Thymus (tissue), 11 donors: ENCODE data around the gene RBM17. TPM values are rescaled to one million over a fixed set of nuclear protein-coding genes. Genes with fewer than 3 reads are reported as not detected.

ENCODE experiments used
- DNase-seq, 9 donors: peaks; one replicate each; pipeline ENCODE4 v3.0.0-alpha.2; 2013; ENCODE audit warnings: low spot score in 9 of 9, low read depth in 6 of 9, missing footprints in 1 of 9
- H3K27ac ChIP-seq, 2 donors: one replicate each; pipeline ENCODE4 v1.5.1; 2013; ENCODE audit warnings: control low read depth in 1 of 2, low read depth in 1 of 2, low read length in 1 of 2, mild to moderate bottlenecking in 1 of 2, moderate library complexity in 1 of 2
- H3K27me3 ChIP-seq, 2 donors: one replicate each; pipeline ENCODE4 v1.5.1; 2013; ENCODE audit warnings: low read length in 1 of 2; ENCODE audit not compliant: control insufficient read depth in 2 of 2, insufficient read depth in 1 of 2
- H3K36me3 ChIP-seq, 2 donors: one replicate each; pipeline ENCODE4 v1.5.1; 2013; ENCODE audit warnings: low read length in 1 of 2, mild to moderate bottlenecking in 1 of 2, moderate library complexity in 1 of 2; ENCODE audit not compliant: control insufficient read depth in 2 of 2, insufficient read depth in 2 of 2
- H3K4me1 ChIP-seq, 2 donors: one replicate each; pipeline ENCODE4 v1.5.1; 2013; ENCODE audit warnings: low read length in 2 of 2; ENCODE audit not compliant: control insufficient read depth in 2 of 2, insufficient read depth in 2 of 2
- H3K4me3 ChIP-seq, 2 donors: one replicate each; pipeline ENCODE4 v1.5.1; 2013; ENCODE audit warnings: low read length in 2 of 2, control low read depth in 1 of 2, mild to moderate bottlenecking in 1 of 2
- H3K9me3 ChIP-seq, 2 donors: one replicate each; pipeline ENCODE4 v1.5.1; 2013; ENCODE audit warnings: low read length in 1 of 2, mild to moderate bottlenecking in 1 of 2; ENCODE audit not compliant: control insufficient read depth in 2 of 2, insufficient read depth in 1 of 2
- WGBS: extraction: QIAGEN DNeasy Blood & Tissue Kit; methylation state at CpG from one replicate; pipeline ENCODE4 v1.1.7; 2013; 5-methylcytosine and 5-hydroxymethylcytosine counted together
- polyA plus RNA-seq: library from polyadenylated mRNA; stranded (reverse); fragments of 200-250 nt; gene quantifications from one replicate; pipeline ENCODE4 v1.2.3, GENCODE V29; 2013
- total RNA-seq: library from RNA; stranded (reverse); fragments of 120-200 nt; gene quantifications from one replicate; pipeline ENCODE4 v1.2.4, GENCODE V29; 2013
- donor health status: healthy.

RBM17 gene
- total and polyA plus RNA-seq, 2 donors = 59.1 to 122 TPM

DNA sequence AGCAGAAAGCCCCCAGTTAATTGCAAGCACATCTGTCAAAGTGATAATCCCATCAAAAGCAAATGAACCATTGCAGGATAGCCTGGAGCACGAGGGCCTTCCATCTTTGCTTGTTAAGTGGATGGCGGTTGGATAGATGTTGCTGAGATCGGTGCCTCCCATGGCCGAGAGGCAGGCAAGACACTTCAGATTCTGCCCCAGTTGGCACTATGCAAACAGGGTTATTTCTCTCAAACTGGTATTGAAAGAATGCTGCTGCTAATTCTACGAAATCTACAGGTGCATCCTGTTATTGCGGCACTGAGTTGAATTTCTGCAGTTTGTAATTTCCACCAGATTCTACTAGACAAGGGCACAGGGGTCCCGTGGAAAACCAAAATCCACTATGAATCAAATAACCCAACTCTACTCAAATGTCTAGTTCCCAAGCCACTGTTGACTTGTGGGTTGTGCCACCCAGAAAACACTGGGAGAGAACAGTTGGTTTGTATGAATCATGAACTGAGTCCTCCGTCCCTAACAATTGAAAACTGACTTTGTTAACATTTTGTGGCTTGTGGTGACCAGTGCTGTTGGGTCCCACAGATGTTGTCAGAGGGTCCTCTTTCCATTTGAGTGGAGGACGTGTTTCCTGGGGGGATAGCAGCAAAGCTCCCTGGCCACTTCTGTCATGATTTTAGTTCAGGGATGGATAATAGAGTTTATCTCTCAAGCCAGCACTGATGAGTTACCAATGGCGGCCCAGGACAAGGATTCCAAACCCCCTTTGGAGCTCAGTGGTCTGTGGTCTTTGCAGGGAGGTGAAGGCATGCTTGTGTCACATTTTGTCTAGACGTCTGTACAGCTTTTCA, 19.5 kb upstream of the RBM17 start:
- 17% methylated on average over 11 of the region's 11 CpGs for WGBS
- H3K4me3 ChIP-seq = peak overlapping the region in 1 of 2 donors; percentile 14
- peaks cover 0 to 6% of the 10 kb centered on the region in 2 donors for H3K9me3 ChIP-seq
- peak in 4 of 9 donors; percentile 69 to 90 (median 76) for DNase-seq
- peaks cover 47 to 67% of the 10 kb centered on the region in 2 donors for H3K4me1 ChIP-seq
- H3K27me3 ChIP-seq = peaks cover 3 to 6% of the 10 kb centered on the region in 2 donors
- peak overlapping the region; percentile 76 to 99 for H3K27ac ChIP-seq
- no peaks in the 10 kb centered on the region for H3K36me3 ChIP-seq

GRCh38 chr10:6070660-6071059, 18.2 kb upstream of the RBM17 start:
- 91% methylated on average over 5 of the region's 5 CpGs for WGBS
- peaks cover 47 to 77% of the 10 kb centered on the region in 2 donors for H3K4me1 ChIP-seq
- peak overlapping the region in 1 of 2 donors; percentile 99 for H3K27ac ChIP-seq

GRCh38 chr10:6071181-6072175, 17.4 kb upstream of the RBM17 start:
- H3K27ac ChIP-seq = peak overlapping the region; percentile 93 to 99
- WGBS = 73% methylated on average over 10 of the region's 10 CpGs
- DNase-seq = peak in 1 of 9 donors; percentile 57

More at GRCh38 chr10:6070660-6071059, 18.2 kb upstream of the RBM17 start:
- Histone ChIP-seq H3K27me3 (peaks cover 3 to 6% of the 10 kb centered on the region in 2 donors), H3K9me3 (peaks cover 0 to 6% of the 10 kb centered on the region in 2 donors), H3K36me3 (no peaks in the 10 kb centered on the region), H3K4me3 (no peak overlapping the region)
- no peak for DNase-seq

DNA sequence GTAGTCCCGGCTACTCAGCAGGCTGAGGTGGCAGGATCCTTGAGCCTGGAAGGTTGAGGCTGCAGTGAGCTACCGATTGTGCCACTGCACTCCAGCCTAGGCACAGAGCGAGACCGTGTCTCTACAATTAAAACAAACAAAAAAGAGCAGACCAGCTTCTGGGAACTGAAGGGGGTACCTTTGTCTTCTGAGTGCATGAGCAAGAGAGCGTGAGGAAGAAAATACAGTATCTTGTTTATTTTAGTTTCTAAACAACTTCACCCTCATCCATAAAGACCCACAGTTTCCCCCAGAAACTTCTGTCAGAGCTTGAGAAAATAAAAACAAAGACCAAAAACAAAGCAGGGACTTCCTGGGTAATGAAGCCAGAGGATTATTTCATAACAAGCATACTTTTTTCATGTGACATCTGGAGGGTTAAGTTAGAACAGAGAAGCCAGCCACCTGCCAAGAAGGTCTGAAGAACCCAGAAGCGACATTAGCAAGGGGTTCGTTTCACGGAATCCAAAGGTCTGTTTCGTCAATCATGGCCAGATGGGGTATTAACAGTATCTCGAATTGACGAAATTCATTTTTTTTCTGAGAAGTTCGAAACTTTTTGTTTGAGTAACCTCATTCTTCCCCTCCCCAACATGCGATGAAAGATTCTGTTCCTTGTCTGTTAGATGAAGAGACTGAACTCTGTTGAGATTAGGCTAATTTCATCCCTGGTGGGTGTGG, 16.5 kb upstream of the RBM17 start:
- Histone ChIP-seq H3K27me3 (peaks cover 0 to 2% of the 10 kb centered on the region in 2 donors), H3K27ac (peak overlapping the region; percentile 93 to 99), H3K36me3 (no peaks in the 10 kb centered on the region), H3K4me3 (no peak overlapping the region), H3K4me1 (peaks cover 47 to 71% of the 10 kb centered on the region in 2 donors), H3K9me3 (peaks cover 0 to 8% of the 10 kb centered on the region in 2 donors)
- 38% methylated on average over 13 of the region's 13 CpGs for WGBS
- peak in 3 of 9 donors; percentile 65 to 88 (median 66) for DNase-seq

More at GRCh38 chr10:6071181-6072175, 17.4 kb upstream of the RBM17 start:
- H3K36me3 ChIP-seq = no peaks in the 10 kb centered on the region
- peaks cover 0 to under 1% of the 10 kb centered on the region in 2 donors for H3K27me3 ChIP-seq
- peaks cover 0 to 6% of the 10 kb centered on the region in 2 donors for H3K9me3 ChIP-seq
- no peak overlapping the region for H3K4me3 ChIP-seq
- peaks cover 47 to 72% of the 10 kb centered on the region in 2 donors for H3K4me1 ChIP-seq

- WGBS = 95% methylated on average over 17 of the region's 17 CpGs
- no peak overlapping the region for H3K4me3 ChIP-seq
Measured at GRCh38 chr10:6074489-6075301, 14.1 kb upstream of the RBM17 start.

DNA sequence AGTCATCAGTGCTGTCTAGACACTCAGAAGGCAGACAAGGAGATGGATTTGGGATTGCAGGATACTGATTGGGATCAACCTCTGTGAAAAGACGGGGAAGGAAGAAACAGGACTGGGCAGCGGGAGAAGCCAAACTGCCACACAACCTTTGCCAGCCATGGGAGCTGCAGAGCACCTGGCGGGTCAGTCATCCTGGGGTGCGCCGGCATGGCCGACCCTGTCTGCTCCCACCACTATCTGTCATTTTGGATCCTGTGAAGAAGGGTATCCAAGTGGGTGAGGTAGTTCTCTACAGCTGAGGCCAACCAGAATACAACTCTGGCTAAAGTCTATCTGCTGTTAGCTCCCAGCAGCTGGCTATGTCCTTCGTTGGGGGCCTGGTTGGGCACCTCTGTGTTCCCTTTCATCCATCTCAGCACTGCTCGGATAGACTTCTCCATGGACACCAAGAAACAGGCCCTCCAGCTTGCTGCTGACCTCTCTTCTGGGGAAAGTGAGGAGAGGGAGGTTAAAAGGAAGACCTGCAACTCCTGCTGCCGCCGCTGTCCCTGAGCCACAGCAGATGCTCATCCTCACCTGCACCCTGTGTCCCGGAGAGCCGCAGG, 11.7 kb upstream of the RBM17 start:
- Histone ChIP-seq H3K4me1 (peaks cover 6 to 23% of the 10 kb centered on the region in 2 donors), H3K27me3 (peaks cover 0 to 4% of the 10 kb centered on the region in 2 donors), H3K36me3 (peaks cover 0 to 3% of the 10 kb centered on the region in 2 donors), H3K9me3 (peaks cover 2 to 8% of the 10 kb centered on the region in 2 donors), H3K4me3 (no peak overlapping the region), H3K27ac (no peak overlapping the region)
- WGBS = 97% methylated on average over 12 of the region's 12 CpGs
- DNase-seq = no peak

More at GRCh38 chr10:6074489-6075301, 14.1 kb upstream of the RBM17 start:
- Histone ChIP-seq H3K27me3 (peaks cover 0 to 4% of the 10 kb centered on the region in 2 donors), H3K36me3 (peaks cover 0 to 3% of the 10 kb centered on the region in 2 donors), H3K9me3 (peaks cover 0 to 8% of the 10 kb centered on the region in 2 donors), H3K4me1 (peaks cover 29 to 47% of the 10 kb centered on the region in 2 donors), H3K27ac (no peak overlapping the region)
- no peak for DNase-seq

DNA sequence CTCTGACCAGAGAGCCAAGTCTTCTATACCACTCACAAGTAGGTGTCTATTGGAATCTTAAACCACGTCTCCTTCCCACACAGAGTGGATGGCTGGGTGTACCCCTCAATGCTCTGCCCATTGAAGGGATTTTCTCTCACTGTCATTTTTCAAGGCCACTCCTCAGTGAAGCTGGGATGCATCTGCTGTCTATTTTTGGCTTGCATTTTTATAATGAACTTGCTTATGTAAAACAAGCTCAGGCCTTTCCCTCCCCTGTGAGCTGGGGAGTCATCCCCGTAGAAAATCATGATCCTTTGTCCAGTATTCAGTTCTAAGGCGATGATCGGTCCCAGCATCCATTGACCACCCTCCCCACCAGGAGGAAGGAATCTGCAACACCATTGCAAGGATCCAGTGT, 9.8 kb upstream of the RBM17 start:
- Histone ChIP-seq H3K4me3 (no peak overlapping the region), H3K27ac (no peak overlapping the region), H3K27me3 (peaks cover 0 to 4% of the 10 kb centered on the region in 2 donors), H3K9me3 (peaks cover 2 to 8% of the 10 kb centered on the region in 2 donors), H3K36me3 (peaks cover 0 to 3% of the 10 kb centered on the region in 2 donors), H3K4me1 (peaks cover 10 to 28% of the 10 kb centered on the region in 2 donors)
- no peak for DNase-seq
- 98% methylated on average over 4 of the region's 4 CpGs for WGBS
